Measurements from ENCODE around the gene PRKAR1B.

PRKAR1B gene

GRCh38 chr7:693280-693679 is 33.8 kb downstream of the PRKAR1B start:
- no peak for DNase-seq (ENCODE audit: low read depth, low spot score)

DNA sequence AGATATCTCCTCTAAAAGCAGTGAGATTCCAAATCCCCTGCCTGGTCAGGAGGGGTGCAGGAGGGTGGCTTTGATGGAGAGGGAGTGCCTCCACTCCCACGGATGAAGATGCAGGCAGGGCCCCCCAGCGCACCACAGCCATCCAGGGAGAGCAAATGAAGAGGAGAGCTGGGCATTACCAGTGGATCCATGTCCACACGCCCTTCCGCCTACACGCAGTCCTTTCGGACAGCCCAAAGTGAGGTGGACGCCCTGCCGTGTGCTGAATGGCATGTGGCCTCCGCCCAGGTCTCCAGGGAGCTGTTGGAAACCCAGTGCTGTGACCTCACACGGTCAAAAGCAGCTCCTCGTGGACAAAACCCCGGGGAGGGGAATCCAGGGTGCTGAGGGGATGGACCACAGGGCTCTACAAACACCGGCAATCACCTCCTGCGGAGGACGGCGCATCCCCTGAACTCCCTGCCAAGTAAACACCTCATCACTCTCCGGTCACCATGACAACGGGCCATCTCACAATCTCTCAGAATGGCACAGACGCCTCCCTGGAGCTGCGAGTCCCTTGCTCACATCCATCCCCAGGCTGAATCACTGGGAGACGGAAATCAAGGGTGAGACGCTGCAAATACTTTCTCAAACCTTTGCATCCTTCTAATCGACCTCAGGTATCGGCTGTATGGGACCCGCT is 35.6 kb downstream of the PRKAR1B start:
- DNase-seq (ENCODE audit: low read depth, low spot score), result no peak

DNA sequence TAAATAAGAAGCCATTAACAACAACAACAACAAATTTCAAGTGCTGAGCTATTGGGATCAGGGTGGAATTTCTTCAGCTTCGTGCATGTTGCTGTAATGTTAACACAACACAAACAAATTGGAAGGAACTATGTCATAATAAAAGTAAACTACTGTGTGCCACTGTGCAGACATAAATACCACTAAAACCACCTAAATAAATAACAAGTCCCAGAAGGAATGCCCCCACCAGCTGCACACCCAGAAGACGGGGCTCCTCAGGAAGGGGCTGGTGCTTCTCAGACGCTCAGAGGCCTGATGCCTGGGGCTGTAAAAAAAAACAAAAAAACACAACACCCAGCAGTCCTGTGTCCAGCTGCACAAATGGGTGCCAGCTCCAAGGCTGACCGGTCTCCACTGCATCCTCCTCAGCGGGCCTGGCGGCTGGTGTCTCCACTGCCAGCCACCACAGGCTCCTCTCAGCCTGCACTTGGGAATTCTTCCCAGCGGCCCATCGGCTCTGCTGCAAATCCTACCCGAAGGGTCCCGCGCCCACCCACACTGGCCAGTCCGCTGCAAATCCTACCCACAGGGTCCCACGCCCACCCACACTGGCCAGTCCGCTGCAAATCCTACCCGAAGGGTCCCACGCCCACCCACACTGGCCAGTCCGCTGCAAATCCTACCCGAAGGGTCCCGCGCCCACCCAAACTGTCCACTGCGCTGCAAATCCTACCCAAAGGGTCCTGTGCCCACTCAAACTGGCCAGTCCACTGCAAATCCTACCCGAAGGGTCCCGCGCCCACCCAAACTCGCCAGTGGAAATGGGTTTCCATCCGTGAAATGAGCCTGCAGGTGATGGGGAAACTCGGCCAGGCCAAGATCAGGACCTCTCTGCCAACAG is 36.4 kb downstream of the PRKAR1B start:
- no peak for DNase-seq (ENCODE audit: low read depth, low spot score)

DNA sequence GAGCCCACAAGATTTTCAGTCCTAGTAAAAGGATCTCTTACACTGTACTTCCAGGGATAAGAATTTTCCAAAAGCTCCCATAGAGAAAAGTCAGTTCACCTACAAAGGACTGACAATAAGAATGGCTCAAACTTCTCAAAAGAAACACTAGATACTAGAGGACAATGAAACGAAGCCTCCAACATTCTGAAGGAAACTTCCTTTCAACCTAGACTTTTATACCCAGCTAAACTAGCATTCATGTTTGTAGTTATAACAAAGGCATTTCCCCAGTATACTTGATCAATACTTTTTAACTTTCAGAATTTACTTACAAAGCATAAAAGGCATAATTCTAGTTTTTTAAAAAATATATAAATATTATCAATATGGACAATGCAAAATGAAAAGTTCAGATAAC is 41.5 kb downstream of the PRKAR1B start:
- no peak for DNase-seq (ENCODE audit: low read depth, low spot score)

- no peak for DNase-seq (ENCODE audit: low read depth, low spot score)
These were observed 42.7 kb downstream of the PRKAR1B start for GRCh38 chr7:684416-684815.

DNA sequence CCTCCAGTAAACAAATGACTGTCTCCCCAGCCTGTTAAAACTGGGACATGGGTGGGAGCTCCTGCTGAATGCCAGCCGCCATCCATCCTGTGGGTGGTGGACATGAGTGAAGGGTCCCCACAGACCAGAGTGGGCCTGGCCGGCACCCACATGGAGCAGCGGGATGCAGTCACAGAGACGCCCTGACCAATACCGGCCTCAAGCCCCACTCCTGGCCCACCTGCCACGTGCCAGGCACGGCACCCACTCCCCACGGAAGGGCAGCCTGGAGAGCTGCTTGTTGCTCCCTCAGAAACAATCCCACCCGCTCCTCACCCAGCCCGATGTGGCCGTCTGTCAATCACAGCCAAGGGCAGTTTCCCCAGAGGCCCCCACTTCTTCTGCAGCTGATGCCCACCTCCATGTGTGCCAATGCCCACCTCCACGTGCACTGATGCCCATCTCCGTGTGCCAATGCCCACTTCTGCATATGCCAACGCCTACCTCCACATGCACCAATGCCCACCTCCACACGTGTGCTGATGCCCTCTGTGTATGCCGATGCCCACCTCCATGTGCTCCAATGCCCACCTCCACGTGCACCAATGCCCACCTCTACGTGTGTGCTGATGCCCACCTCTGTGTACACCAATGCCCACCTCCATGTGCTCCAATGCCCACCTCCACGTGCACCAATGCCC is 43.4 kb downstream of the PRKAR1B start:
- DNase-seq (ENCODE audit: low read depth, low spot score), result no peak

GRCh38 chr7:682810-683209 is 44.3 kb downstream of the PRKAR1B start:
- no peak for DNase-seq (ENCODE audit: low read depth, low spot score)

DNA sequence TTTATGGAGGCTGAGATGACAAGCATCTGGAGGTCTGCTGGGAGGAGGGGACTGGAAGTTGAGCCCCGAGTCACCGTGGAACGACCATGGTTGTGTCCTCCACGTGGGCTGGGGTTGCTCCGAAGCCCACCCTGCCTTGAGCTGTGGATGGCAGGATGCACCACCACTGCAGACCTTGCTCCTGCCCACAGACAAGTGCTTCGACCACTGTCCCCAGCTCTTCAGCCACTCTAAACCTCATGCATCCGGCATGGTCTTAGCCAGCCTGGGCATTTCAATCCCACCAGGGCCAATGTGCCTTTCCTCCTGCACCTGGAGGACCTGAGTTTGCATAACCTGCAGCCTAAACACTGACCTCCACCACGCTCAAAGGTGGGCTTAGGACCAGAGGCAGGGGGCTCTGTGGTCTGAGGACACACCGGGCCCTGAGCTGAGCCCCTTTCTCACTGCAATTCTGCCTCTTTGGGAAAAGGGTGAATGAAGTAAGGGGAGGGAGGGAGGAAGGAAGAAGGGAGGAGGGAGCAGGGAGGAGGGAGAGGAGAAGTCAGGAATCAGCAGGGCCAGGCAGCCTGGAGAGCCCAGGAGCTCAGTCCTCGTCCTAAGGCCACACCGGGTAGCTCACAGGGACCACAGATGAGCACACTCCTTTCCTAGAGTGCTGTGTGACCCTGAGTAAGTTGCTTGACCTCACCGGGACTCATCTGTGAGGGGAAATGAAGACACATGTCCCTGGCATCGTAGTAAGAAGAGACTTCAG is 45.4 kb downstream of the PRKAR1B start:
- DNase-seq (ENCODE audit: low read depth, low spot score), result no peak

- no peak for DNase-seq (ENCODE audit: low read depth, low spot score)
These were observed 46.5 kb downstream of the PRKAR1B start for GRCh38 chr7:680411-681127.

DNA sequence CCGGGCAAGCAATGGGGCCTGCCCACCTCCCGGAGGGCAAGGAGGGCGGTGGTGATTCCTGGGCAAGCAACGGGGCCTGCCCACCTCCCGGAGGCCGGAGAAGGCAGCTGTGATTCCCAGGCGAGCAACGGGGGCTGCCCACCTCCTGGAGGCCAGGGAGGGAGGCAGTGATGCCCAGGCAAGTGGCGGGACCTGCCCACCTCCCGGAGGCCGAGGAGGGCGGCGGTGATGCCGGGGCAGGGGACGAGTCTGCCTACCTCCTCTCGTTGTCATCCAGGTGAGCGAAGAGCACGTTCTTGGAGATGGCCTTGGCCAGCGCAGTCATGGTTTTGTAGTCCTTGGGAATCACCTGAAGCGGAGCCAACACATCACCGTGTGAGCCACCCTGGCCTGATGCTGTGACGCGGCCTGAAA is 50.1 kb downstream of the PRKAR1B start:
- no peak for DNase-seq (ENCODE audit: low read depth, low spot score)

DNA sequence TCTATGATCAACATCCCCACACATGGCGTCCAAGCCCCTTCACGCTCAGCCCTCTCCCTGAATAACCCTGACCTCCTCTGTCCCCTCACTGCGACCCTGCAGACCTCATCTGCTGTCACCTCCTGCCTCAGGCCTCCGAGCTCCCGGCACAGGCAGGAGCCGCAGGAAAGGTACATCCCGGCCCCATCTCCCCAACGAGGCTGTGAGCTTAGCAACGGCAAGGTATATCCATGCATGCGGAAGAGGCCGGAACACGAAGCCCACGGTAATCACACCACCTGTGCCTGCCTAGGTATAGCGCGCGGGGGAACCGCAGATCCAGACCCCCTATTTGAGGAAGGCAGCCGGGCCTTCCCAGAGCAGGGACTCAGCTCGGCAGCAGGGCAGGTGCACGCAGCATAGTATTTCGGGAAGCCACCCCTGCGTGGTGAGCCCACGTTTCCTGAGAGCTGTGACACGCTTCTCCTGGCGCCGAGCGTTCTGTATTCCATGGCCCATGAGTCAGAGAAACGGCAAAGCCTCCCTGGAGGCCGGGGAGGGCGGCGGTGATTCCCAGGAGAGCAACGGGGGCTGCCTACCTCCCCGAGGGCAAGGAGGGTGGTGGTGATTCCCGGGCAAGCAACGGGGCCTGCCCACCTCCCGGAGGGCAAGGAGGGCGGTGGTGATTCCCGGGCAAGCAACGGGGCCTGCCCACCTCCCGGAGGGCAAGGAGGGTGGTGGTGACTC is 50.7 kb downstream of the PRKAR1B start:
- DNase-seq (ENCODE audit: low read depth, low spot score), result no peak

GRCh38 chr7:674454-675410 is 52.3 kb downstream of the PRKAR1B start:
- no peak for DNase-seq (ENCODE audit: low read depth, low spot score)

DNA sequence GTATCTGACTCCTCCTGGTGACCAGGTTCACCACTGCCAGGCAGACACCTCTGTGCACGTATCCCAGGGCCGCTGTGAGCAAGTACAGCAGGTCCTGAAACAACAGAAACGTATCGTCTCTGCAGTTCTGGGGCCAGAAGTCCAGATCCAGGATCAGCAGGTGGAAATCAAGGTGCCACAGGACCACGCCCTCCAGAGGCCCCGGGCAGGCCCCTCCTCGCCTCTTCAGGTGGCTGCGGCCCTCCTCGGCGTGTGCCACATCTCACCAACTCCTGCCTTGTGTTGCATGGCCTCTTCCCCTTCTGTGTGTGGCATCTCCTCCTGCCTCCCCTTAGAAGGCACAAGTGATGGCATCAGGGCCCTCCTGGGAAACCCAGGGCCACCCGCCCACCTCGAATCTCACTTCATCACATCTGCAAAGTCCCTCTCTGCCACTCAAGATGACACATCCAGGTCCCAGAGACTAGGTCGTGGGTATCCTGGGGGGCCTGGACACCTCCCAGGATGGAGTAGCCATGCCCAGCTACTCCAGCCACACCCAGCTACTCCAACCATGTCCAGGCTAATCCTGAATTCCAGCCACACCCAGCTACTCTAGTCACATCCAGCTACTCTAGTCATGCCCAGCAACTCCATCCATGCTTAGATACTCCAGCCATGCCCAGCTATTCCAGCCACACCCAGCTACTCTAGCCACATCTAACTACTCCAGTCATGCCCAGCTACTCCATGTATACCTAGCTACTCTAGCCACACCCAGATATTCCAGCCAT is 53.2 kb downstream of the PRKAR1B start:
- no peak for DNase-seq (ENCODE audit: low read depth, low spot score)

DNA sequence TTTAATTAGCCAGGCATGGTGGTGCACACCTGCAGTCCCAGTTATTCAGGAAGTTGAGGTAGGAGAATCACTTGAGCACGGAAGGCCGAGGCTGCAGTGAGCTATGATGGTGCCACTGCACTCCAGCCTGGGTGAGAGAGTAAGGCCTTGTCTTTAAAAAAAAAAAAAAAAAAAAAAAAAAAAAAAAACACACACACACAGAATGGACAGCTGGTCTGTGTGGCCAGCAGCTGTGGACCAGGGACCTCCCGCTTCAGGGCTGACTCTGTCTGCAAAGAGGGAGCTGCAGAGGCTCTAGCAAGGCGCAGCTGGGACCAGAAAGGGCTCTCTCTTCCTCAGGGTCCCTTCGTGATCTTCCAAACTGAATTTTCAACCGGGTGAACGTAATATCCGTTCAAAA is 54.2 kb downstream of the PRKAR1B start:
- no peak for DNase-seq (ENCODE audit: low read depth, low spot score)

DNA sequence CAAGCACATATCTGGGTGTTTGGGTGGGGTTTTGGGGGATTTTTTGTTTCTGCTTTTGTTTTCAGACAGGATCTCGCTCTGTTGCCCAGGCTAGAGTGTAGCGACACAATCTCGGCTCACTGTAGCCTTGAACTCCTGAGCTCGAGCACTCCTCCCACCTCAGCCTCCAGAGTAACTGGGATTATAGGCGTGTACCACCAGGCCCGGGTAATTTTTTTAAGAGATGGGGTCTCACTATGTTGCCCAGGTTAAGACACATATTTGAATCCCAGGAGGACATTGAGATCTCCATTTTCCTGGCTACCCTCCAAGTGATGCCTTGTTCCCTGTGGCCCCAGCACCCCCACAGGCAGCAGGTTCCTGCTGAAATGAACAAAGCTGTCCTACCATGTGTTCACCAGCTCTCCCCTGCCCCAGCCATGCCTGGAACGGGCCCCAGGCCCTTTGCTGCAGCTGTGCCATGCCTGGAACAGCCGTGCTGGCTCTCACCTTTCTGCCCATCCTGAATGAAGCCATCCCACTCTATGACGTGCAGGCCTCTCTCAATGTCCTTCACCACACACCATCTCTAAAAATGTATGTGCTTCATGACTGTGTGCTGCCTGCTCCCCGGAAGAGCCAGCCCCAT is 55.6 kb downstream of the PRKAR1B start:
- DNase-seq (ENCODE audit: low read depth, low spot score), result no peak

GRCh38 chr7:670501-671390 is 56.3 kb downstream of the PRKAR1B start:
- DNase-seq (ENCODE audit: low read depth, low spot score), result no peak

DNA sequence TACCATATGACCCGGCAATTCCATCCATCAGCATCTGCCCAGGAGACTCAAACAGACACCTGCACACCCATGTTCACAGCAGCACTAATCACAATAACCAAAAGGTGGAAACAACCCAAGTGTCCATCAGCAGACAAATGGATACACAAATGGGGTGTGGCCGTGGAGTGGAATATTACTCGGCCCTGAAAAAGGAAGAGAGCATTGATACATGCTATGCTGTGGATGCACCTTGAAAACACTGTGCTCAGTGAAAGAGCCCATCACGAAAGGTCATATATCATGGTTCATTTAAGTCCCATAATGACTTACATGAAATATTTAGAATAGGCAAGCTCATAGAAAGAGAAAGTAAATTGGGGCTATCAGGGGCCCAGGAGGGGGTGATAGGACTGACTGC is 58.1 kb downstream of the PRKAR1B start:
- no peak for DNase-seq (ENCODE audit: low read depth, low spot score)
